ENCODE data around the gene OTUD3. TPM values are rescaled to one million over a fixed set of nuclear protein-coding genes. Genes with fewer than 3 reads are reported as not detected.
A peak's percentile ranks its signal among the peaks of the same experiment; 100 is the strongest.

The OTUD3 gene
- total and polyA plus RNA-seq, 9 of the 15 experiments (the other 6 are each of a cell fraction or from before 2014, with no cell fraction given) = 2.0 to 16.6 (median 11.0) TPM

DNA sequence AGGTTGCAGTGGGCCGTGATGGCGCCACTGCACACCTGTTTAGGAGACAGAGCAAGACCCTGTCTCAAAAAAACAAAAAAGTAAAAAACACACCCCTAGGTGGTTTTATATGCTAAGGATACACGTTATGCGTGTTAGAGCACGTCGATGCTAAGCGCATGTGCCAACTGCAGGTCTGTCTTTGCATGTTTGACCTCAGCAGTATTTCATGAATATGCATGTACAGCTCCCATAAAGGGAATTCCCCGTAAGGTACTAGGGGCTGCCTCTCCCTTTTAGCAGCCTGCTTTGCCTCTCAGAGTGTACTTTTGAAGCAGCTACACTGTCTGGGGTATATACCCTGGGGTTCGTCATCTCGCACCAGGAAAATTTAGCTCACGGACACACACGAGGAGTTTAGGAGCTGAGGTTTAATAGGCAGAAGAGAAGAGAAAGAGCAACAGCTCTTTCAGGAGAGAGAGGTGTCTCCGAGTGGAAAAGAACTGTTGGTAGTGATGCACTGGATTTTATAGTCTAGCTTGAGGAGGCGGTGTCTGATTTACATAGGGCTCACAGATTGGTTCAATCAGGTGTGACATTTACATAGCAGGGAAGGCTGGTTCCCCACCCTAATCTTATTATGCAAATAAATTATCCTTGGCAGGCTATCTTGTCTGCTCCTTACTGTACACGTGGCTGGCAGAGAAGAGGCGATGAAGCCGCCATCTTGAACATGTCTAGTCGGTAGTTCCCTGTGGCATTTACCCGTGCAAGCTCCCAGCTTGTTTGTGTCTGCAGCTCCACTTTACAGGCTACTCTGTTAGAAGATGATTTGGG lies 4.2 kb upstream of the OTUD3 start (continued):
- TF ChIP-seq, protein P1, sequence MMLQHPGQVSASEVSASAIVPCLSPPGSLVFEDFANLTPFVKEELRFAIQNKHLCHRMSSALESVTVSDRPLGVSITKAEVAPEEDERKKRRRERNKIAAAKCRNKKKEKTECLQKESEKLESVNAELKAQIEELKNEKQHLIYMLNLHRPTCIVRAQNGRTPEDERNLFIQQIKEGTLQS (IDR thresholded peaks at IDR 0.05) = no peak
- TF ChIP-seq, protein P1 (CRISPR knock-in tag; conservative IDR thresholded peaks at IDR 0.05) = no peak
- no peak for TF ChIP-seq DNMT1 (IDR thresholded peaks at IDR 0.05)
- TF ChIP-seq MCM5 (IDR thresholded peaks at IDR 0.05; ENCODE audit: low read depth) = no peak
- TF ChIP-seq, protein P2, sequence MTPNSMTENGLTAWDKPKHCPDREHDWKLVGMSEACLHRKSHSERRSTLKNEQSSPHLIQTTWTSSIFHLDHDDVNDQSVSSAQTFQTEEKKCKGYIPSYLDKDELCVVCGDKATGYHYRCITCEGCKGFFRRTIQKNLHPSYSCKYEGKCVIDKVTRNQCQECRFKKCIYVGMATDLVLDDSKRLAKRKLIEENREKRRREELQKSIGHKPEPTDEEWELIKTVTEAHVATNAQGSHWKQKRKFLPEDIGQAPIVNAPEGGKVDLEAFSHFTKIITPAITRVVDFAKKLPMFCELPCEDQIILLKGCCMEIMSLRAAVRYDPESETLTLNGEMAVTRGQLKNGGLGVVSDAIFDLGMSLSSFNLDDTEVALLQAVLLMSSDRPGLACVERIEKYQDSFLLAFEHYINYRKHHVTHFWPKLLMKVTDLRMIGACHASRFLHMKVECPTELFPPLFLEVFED (CRISPR knock-in tag; conservative IDR thresholded peaks at IDR 0.05) = peak; percentile 73; the same call in 1 of the 2 replicates
- TF ChIP-seq ETV5 (CRISPR knock-in tag; IDR thresholded peaks at IDR 0.05; ENCODE audit: low read depth) = no peak
- TF ChIP-seq ZSCAN32 (CRISPR knock-in tag; IDR thresholded peaks at IDR 0.05) = no peak
- TF ChIP-seq, protein P3, sequence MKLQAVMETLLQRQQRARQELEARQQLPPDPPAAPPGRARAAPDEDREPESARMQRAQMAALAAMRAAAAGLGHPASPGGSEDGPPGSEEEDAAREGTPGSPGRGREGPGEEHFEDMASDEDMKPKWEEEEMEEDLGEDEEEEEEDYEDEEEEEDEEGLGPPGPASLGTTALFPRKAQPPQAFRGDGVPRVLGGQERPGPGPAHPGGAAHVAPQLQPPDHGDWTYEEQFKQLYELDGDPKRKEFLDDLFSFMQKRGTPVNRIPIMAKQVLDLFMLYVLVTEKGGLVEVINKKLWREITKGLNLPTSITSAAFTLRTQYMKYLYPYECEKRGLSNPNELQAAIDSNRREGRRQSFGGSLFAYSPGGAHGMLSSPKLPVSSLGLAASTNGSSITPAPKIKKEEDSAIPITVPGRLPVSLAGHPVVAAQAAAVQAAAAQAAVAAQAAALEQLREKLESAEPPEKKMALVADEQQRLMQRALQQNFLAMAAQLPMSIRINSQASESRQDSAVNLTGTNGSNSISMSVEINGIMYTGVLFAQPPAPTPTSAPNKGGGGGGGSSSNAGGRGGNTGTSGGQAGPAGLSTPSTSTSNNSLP (IDR thresholded peaks at IDR 0.05; ENCODE audit: borderline replicate concordance, low read depth, low read length) = peak; percentile 70; the same call in 1 of the 2 replicates
- TF ChIP-seq CCAR2 (IDR thresholded peaks at IDR 0.05; ENCODE audit: low read depth, low read length) = no peak
- 0 out of 4 replicates have a peak, but pooled peaks of 1 of the 2 experiments have one; percentile 29 for TF ChIP-seq TEAD1 (CRISPR knock-in tag; IDR thresholded peaks at IDR 0.05)
- TF ChIP-seq KLF6 (CRISPR knock-in tag; IDR thresholded peaks at IDR 0.05; ENCODE audit: borderline replicate concordance) = peak; percentile 82; the same call in 1 of the 2 replicates
- TF ChIP-seq POLR2AphosphoS5 (IDR thresholded peaks at IDR 0.05; ENCODE audit: control insufficient read depth, insufficient read depth, low read depth, low read length) = peak; percentile 97
- TF ChIP-seq PRMT5 (CRISPR knock-in tag; IDR thresholded peaks at IDR 0.05) = no peak
- TF ChIP-seq ZNF644 (tag; IDR thresholded peaks at IDR 0.05; ENCODE audit: low read depth) = 0 out of 2 replicates have a peak, but pooled peaks have one; percentile 38
- 0 out of 2 replicates have a peak, but pooled peaks have one; percentile 38 for TF ChIP-seq ZNF584 (CRISPR knock-in tag; IDR thresholded peaks at IDR 0.05; ENCODE audit: low read depth)
- no peak for TF ChIP-seq HDAC3 (IDR thresholded peaks at IDR 0.05; ENCODE audit: borderline replicate concordance, partially characterized antibody)
- no peak for TF ChIP-seq ZNF347 (CRISPR knock-in tag; IDR thresholded peaks at IDR 0.05; ENCODE audit: low read depth)
- TF ChIP-seq, protein P4, sequence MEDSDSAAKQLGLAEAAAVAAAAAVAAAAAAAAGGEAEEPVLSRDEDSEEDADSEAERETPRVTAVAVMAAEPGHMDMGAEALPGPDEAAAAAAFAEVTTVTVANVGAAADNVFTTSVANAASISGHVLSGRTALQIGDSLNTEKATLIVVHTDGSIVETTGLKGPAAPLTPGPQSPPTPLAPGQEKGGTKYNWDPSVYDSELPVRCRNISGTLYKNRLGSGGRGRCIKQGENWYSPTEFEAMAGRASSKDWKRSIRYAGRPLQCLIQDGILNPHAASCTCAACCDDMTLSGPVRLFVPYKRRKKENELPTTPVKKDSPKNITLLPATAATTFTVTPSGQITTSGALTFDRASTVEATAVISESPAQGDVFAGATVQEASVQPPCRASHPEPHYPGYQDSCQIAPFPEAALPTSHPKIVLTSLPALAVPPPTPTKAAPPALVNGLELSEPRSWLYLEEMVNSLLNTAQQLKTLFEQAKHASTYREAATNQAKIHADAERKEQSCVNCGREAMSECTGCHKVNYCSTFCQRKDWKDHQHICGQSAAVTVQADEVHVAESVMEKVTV (CRISPR knock-in tag; IDR thresholded peaks at IDR 0.05) = no peak
- TF ChIP-seq SNIP1 (IDR thresholded peaks at IDR 0.05; ENCODE audit: low read depth) = no peak
- peak; percentile 92 for TF ChIP-seq ZNF589 (CRISPR knock-in tag; IDR thresholded peaks at IDR 0.05; ENCODE audit: low read depth)
- TF ChIP-seq BCL6 (CRISPR knock-in tag; IDR thresholded peaks at IDR 0.05) = 0 out of 2 replicates have a peak, but pooled peaks have one; percentile 22
